HL-60/S4 treated with retinoic acid at 250 ng/mL for 4 days and 3 days (cell line): ENCODE data around the gene P3R3URF.

Experiments
- in situ Hi-C: fragments of 300-500 bp; cut with MboI; formaldehyde crosslinking; loops from 2 replicates; pipeline ENCODE4 v1.7.0; 2022; ENCODE audit warnings: low sequenced_read_pairs

The P3R3URF gene

DNA sequence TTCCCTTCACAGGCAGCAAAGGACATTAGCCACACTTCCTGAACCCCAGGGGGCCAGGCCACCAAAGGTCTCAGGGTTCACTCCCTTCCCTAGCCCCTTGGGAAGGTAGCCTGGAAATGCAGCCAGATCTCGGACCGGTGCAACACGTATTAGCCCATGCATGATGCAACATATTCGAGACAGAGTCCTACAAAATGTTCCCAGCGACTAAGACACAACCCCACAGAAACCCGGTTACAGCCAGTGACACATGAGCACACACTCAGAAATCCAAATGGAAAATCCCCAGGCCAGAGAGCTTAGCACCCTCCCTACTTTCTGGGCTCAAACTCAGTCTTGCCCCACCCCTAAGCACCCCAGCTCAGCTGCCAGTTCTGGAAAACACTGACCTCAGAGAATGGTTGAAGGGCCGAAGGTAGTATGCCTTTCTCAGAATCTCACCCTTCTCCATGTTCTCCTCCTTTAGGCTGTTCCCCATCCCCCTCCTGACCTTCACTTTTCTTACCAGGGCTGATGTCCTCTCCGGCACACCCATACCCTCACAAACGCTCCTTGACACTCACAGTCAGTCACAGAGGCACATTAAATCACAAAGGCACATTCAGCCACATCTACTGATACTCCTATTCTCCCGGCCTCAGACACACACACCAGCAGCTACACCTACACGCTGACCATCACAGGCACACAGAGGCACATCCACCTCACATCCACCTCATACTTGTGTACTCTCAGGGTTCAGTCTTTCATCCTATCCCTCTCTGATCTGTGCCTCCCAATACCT lies 1.6 kb downstream of the P3R3URF start, which contains the start of gene TSPAN1:
TSPAN1 (plus strand) TSS at position 640 of the 784 bp plus-strand sequence. CDS start 6,021 bp downstream, outside the sequence.
- in situ Hi-C loops: loop anchor here (5.0 kb wide), 1 partner anchor 137 kb away; no protein-coding TSS in a partner anchor

DNA sequence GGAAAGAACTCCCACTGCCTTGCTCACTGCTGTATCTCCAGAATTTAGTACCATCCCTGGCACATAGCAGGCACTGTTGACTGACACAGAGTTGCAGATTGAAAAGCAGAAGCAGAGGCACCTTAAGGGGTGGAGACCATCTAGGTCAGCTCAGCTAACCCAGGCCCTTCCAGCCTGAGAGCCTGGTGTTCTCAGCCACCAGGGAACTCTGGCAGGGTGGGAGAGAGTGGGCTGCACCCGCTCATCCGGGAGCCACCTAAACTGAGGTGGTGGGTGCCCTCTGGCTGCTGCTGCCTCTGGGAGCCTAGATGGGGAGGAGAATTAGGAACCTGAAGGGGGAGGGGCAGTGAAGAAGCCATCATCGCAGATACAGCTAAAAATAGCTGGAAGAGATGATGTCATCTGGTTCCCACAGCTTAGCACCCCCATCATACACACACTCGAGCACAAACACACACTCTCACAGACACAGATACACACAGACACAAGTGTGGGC lies 2.9 kb downstream of the P3R3URF start:
- in situ Hi-C loops: no loop called here

GRCh38 chr1:46172321-46172720 lies 4.0 kb downstream of the P3R3URF start:
- in situ Hi-C loops: no loop called here

DNA sequence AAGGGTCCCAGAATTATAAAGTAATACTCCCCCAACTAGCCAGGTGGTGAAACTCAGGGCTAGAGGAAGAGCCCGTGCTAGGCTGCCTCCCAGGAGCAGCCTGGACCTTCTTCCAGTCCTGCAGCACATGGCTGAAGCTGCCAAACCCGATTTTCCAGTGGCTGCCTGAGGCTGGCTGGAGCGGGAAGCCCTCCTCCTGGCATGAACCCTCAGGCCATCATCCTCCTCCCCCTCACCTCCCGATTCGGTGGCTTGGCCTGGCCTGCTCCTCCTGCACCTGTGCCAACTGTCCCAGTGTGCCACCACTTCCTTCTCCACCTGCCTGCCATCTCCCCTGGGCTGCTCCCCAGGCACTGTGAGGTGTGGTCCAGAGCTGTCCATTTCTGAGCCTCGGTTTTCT lies 4.4 kb downstream of the P3R3URF start:
- in situ Hi-C loops: no loop called here

GRCh38 chr1:46171351-46171750 lies 4.9 kb downstream of the P3R3URF start:
- in situ Hi-C loops: no loop called here

DNA sequence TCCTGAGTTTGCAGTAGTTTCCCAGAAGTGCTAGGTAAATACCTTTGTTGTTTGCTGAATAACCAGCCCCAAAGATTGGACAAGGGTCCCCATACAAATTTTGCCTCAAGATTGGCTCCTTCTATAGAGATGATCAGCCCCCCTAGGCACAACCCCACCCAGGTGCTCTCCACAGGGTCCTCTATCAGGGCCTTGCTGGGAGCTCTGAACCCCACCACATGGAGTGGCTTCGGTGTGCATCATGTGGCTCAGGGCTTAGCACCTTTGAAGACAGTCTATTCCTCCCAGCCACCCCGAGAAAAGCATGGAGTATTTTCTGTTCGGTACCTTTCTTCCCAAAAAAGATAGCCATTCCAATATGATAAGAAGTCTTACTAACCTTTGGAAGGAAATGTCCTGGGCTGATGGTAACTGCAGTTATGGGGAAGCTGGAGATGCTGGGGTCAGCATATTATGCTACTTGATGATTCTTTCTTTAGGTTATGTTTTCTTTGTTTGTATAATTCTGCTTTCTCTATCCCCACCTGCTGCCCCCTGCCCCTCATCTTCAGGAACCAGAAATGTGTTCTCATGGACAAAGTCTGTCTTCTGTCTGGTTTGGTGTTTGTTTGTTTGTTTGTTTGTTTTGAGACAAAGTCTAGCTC lies 6.4 kb downstream of the P3R3URF start:
- in situ Hi-C loops: no loop called here

DNA sequence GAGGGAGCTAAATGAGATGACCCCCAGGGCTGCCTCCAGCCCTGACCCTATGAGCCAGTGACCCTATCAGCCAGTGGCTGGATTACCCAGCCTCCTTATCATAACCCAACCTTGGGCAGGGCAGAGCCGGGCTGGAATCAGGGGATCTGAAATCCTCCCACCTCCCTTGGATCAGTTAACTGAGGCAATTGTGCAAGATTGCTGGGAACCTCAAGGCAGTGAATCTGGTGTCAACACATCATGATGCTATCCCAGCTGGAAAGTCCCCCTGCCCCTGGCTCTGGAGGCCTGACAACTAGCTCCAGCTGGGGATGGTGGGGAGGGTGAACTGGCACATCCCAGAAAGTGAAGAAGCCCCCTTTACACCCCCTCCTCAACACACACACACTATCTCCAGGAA lies 7.8 kb downstream of the P3R3URF start:
- in situ Hi-C loops: no loop called here

- in situ Hi-C loops: no loop called here
These were observed 9.5 kb downstream of the P3R3URF start for GRCh38 chr1:46166521-46167462.

- in situ Hi-C loops: no loop called here
These were observed 16.1 kb downstream of the P3R3URF start for GRCh38 chr1:46160212-46160611.

- in situ Hi-C loops: no loop called here
These were observed 16.8 kb downstream of the P3R3URF start for GRCh38 chr1:46159516-46159915.

DNA sequence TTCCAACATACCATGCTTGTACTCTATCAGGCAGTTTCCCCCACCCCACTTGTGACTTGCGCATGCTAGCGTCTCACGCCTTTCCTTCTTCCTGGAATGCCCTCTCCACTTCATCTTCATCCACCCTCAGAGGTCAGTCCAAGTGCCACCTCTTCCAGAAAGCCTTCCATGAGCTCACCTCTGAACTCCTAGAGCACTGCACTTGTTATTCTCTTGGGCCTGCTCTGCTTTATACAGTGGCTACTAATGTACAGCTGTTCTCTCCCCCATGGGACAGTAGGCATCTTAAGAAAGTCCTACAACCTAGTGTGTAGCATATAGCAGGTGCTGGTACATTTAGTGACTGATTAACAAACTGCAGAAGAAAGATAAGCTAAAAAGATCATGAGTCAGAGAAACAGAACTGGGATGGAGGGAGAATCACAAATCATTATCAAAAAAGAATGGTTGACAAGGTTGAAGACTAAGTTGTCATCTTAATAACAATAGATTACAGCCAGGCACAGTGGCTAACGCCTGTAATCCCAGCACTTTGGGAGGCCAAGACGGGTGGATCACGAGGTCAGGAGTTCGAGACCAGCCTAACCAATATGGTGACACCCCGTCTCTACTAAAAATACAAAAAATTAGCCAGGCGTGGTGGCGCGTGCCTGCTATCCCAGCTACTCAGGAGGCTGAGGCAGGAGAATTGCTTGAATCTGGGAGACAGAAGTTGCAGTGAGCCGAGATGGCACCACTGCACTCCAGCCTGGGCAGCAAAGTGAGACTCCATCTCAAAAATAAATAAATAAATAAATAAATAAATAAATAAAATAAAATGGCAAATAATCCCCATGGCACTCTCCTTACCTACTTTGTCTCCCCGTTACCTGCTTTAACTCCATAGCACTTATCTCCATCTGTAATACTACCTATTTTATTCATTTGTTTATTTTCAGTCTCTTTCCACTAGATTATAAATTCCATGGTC lies 17.7 kb downstream of the P3R3URF start:
- in situ Hi-C loops: no loop called here

GRCh38 chr1:46157916-46158311 lies 18.4 kb downstream of the P3R3URF start:
- in situ Hi-C loops: no loop called here

GRCh38 chr1:46153732-46154131 lies 22.6 kb downstream of the P3R3URF start:
- in situ Hi-C loops: no loop called here

DNA sequence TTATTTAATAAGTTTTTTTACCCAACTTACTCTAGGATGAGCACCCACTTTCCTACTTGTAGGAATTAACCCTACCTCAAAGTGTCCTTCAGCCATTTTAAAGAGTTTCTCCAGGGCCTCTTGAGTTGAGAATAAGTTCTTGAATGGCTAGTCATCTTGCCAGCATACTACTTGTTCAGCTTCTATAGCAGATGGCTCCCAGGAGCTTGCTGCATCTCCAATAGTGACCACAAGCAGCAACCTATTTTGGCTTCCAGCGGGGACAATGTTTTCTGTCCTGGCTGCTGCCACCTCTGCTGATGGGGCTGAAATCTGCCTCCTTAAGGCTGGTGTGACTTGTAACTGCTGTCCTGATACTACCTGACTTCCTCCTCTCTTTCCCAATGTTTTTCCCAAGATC lies 23.1 kb downstream of the P3R3URF start:
- in situ Hi-C loops: no loop called here

- in situ Hi-C loops: no loop called here
These were observed 24.3 kb downstream of the P3R3URF start for GRCh38 chr1:46152016-46152415.

- in situ Hi-C loops: no loop called here
These were observed 26.2 kb downstream of the P3R3URF start for GRCh38 chr1:46150085-46150484.

DNA sequence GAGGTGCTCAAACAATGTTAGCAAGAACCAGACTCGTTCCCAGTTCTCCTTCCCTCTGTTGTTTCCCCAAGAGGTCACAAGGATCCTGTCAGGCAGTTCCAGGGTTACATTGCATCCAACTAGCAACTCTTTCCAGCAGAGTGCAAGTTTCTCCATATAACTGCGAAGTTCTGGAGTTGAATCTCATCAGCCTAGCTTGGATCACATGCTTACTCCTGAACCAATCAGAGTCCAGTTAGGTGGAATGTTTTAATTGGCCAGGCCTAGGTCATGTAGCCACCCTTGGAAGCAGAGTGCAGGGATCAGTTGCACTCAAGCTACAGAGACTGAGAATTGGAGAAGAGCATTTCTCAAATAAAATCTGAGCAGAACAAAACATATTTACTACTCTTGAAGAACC lies 28.0 kb downstream of the P3R3URF start:
- in situ Hi-C loops: no loop called here

DNA sequence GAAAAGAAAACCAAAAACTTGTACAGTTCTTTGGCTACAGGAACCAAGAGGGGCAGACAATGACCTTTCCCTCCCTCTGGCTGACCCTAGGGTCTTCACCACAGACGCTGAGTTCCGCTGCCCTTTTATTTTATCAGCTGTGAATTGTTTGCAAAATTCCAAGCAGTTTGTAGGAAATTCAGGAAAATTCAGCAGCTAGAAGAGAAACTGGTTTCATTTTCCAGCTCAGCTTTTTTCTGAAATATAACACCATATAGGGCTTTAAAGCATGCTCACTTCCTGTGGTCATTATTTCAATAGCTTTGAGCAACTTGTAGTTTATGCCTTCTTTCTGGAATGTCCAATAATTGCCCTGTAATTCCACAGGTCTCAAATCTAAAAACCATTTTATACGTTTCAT lies 38.4 kb downstream of the P3R3URF start:
- in situ Hi-C loops: no loop called here

DNA sequence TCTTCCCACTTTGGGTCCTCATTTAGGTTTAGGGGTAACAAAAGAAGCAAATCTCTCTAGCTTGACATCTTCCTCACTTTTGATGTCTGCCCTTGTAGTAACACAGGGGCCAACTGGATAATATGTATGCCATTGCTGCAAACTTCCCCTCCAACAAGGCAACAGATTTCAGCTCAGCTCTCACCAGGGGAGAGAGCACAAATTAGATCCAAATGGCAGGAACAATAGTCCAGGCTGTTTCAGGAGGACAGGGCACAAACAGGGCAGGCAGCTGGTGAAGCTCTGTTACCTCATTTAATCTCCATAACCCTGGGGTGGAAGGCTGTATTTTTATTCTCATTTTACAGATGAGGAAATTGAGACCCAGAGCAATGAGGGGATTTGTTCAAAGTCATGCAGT lies 39.6 kb downstream of the P3R3URF start:
- in situ Hi-C loops: no loop called here
